Measurements from ENCODE around the gene PLN. TPM values are rescaled to one million over a fixed set of nuclear protein-coding genes. Genes with fewer than 3 reads are reported as not detected.

The PLN gene
- total RNA-seq, 1 donor: 5.2 TPM

- TF ChIP-seq CTCF (IDR thresholded peaks at IDR 0.05; ENCODE audit: insufficient read depth, low read depth, low read length): no peak
- DNase-seq (ENCODE audit: low read depth): no peak
- no peak overlapping the region for H3K4me3 ChIP-seq (ENCODE audit: low read depth, low read length)
Observed at GRCh38 chr6:118602300-118602699, 54.2 kb downstream of the PLN start.

GRCh38 chr6:118603372-118603771 lies 55.3 kb downstream of the PLN start:
- no peak overlapping the region for H3K4me3 ChIP-seq (ENCODE audit: low read depth, low read length)
- no peak for TF ChIP-seq CTCF (IDR thresholded peaks at IDR 0.05; ENCODE audit: insufficient read depth, low read depth, low read length)

DNA sequence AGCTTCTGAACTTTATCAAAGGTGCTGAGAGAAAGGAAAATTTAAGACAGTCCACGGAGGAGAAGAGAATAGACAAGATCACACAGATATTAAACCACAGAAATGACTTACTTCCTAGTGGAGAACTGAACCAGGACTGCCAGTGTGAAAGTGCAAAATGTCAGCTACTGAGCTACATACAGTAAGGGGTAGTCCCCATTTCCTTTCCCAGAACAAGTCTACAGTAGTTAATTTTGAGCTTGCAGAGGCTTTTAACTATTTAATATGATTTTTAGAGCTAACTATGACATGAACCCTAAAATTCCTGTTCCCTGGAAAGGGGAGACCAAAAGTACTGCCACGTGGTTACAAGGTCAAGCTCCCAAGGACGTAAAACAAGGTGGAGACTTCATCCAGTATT lies 58.2 kb downstream of the PLN start:
- DNase-seq (ENCODE audit: low read depth): no peak
- no peak for TF ChIP-seq CTCF (IDR thresholded peaks at IDR 0.05; ENCODE audit: insufficient read depth, low read depth, low read length)
- H3K4me3 ChIP-seq (ENCODE audit: low read depth, low read length): no peak overlapping the region

More at GRCh38 chr6:118603372-118603771, 55.3 kb downstream of the PLN start:
- no peak for DNase-seq (ENCODE audit: low read depth)

DNA sequence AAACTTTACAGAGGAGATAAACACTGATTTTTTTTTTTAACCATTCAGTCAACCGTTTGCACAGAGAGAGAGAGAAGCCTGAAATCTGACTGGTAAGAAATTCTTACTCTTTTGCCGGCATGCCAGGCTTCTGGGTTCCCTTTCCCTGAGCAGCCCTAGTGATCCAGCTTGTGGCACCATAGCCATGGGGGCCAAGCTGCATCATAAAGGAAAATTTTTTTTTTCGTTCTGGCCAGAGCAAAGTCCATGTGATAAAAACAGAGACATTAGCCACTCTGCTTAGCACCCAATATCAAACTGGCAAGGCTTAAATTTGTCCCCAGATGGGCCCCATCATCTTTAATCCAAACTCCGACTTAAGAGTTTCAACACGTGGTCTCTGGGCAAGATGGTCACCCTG lies 58.8 kb downstream of the PLN start:
- no peak overlapping the region for H3K4me3 ChIP-seq (ENCODE audit: low read depth, low read length)
- TF ChIP-seq CTCF (IDR thresholded peaks at IDR 0.05; ENCODE audit: insufficient read depth, low read depth, low read length): no peak
- DNase-seq (ENCODE audit: low read depth): no peak

Other genes starting within 250 kb of the PLN start
- gene CEP85L, start 103.3 kb downstream of the PLN start, total RNA-seq: 13.2 and 16.4 TPM in 2 replicates

Data from fibroblast of villous mesenchyme (primary cell).